Measurements from ENCODE around the gene PSG6.
"Not testable (repeated sequence)": the region's sequence is repeated elsewhere in the genome, so short reads cannot be mapped to it uniquely, and the experiment has no call there.

DNA sequence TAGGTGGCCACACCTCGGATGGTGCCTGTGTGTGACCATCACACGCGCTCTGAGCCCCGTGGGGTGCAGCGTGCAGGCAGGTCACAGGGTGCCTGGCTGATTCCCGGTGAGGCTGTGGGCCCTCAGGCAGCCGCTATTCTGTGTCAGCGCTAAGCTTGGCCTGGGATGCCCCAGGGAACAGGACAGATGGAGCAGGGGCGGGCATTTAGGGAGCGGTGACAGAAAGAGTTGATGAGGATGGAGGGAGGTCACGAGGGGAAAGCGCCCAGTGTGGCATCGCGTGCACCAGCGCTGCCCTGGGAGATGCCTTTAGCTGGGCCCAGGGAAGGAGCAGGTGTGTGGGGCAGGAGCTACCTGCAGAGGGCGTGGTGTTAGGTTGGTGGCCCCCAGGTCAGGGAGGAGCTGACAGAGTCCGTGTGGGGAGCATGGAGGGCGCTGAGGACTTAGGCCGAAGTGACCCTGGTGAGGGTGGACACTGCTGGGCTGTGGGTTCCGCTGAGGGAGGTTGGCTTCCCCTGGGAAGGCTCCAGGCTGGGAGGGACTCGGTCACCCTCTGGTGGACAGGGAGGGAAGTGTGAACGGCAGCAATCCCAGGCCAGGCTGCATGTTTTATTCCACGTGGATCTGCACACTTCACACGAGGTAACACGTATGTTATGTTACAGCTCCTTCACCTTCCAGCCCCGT is 1.5 kb upstream of the PSG6 start:
- not testable (repeated sequence) for TF ChIP-seq POLR2A (IDR thresholded peaks at IDR 0.05; ENCODE audit: low read length); GATA1 (IDR thresholded peaks at IDR 0.05; ENCODE audit: low read depth, low read length)

Measured in erythroblast (primary cell).